GM21381 (cell line): Measurements from ENCODE around the gene EFNB1.
"Not testable (repeated sequence)": the region's sequence is repeated elsewhere in the genome, so short reads cannot be mapped to it uniquely, and the experiment has no call there.

Experiments used
- ATAC-seq: cut with Tn5 transposase; IDR thresholded peaks from one replicate; pipeline ENCODE4 v1.9.1; 2021; ENCODE audit warnings: mild to moderate bottlenecking, moderate library complexity; ENCODE audit not compliant: unreplicated experiment

EFNB1 gene

GRCh38 chrX:68828740-68829581, at the start of gene EFNB1:
Gene EFNB1, plus strand, starts transcription at chrX:68829021. Its CDS starts 756 bp downstream, at chrX:68829777.
- peak; percentile 95 for ATAC-seq

GRCh38 chrX:68781295-68781694, 47.5 kb upstream of the EFNB1 start:
- ATAC-seq: not testable (repeated sequence)

- no peak for ATAC-seq
These were observed 44.0 kb upstream of the EFNB1 start for GRCh38 chrX:68784816-68785215.

- ATAC-seq: not testable (repeated sequence)
These were observed 42.2 kb upstream of the EFNB1 start for GRCh38 chrX:68786581-68786980.

- ATAC-seq: no peak
These were observed 38.9 kb upstream of the EFNB1 start for GRCh38 chrX:68789966-68790365.

GRCh38 chrX:68792083-68792482, 36.7 kb upstream of the EFNB1 start:
- ATAC-seq: no peak

- ATAC-seq: no peak
These were observed 34.4 kb upstream of the EFNB1 start for GRCh38 chrX:68794461-68794860.

- no peak for ATAC-seq
These were observed 33.1 kb upstream of the EFNB1 start for GRCh38 chrX:68795741-68796140.

- not testable (repeated sequence) for ATAC-seq
These were observed 30.4 kb upstream of the EFNB1 start for GRCh38 chrX:68798400-68798799.

- no peak for ATAC-seq
These were observed 27.0 kb upstream of the EFNB1 start for GRCh38 chrX:68801737-68802290.

GRCh38 chrX:68807818-68808217, 21.0 kb upstream of the EFNB1 start:
- no peak for ATAC-seq

- no peak for ATAC-seq
These were observed 20.0 kb upstream of the EFNB1 start for GRCh38 chrX:68808686-68809357.

GRCh38 chrX:68820476-68821110, 8.2 kb upstream of the EFNB1 start:
- ATAC-seq: no peak

GRCh38 chrX:68821616-68822015, 7.2 kb upstream of the EFNB1 start:
- no peak for ATAC-seq

- ATAC-seq: no peak
These were observed 6.0 kb upstream of the EFNB1 start for GRCh38 chrX:68822641-68823410.

GRCh38 chrX:68823413-68824151, 5.2 kb upstream of the EFNB1 start:
- no peak for ATAC-seq

GRCh38 chrX:68824152-68824433, 4.7 kb upstream of the EFNB1 start:
- ATAC-seq: no peak

GRCh38 chrX:68824565-68825125, 4.2 kb upstream of the EFNB1 start:
- ATAC-seq: no peak

- no peak for ATAC-seq
These were observed 2.5 kb upstream of the EFNB1 start for GRCh38 chrX:68826113-68826980.
